ENCODE data around the gene SPRYD3. TPM values are rescaled to one million over a fixed set of nuclear protein-coding genes. Genes with fewer than 3 reads are reported as not detected.

The SPRYD3 gene, protein sequence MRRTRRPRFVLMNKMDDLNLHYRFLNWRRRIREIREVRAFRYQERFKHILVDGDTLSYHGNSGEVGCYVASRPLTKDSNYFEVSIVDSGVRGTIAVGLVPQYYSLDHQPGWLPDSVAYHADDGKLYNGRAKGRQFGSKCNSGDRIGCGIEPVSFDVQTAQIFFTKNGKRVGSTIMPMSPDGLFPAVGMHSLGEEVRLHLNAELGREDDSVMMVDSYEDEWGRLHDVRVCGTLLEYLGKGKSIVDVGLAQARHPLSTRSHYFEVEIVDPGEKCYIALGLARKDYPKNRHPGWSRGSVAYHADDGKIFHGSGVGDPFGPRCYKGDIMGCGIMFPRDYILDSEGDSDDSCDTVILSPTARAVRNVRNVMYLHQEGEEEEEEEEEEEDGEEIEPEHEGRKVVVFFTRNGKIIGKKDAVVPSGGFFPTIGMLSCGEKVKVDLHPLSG
- 35.1 to 38.6 TPM (median 37.6 TPM) in 5 replicates for total RNA-seq (2022; extraction: Qiagen RNA extraction)

DNA sequence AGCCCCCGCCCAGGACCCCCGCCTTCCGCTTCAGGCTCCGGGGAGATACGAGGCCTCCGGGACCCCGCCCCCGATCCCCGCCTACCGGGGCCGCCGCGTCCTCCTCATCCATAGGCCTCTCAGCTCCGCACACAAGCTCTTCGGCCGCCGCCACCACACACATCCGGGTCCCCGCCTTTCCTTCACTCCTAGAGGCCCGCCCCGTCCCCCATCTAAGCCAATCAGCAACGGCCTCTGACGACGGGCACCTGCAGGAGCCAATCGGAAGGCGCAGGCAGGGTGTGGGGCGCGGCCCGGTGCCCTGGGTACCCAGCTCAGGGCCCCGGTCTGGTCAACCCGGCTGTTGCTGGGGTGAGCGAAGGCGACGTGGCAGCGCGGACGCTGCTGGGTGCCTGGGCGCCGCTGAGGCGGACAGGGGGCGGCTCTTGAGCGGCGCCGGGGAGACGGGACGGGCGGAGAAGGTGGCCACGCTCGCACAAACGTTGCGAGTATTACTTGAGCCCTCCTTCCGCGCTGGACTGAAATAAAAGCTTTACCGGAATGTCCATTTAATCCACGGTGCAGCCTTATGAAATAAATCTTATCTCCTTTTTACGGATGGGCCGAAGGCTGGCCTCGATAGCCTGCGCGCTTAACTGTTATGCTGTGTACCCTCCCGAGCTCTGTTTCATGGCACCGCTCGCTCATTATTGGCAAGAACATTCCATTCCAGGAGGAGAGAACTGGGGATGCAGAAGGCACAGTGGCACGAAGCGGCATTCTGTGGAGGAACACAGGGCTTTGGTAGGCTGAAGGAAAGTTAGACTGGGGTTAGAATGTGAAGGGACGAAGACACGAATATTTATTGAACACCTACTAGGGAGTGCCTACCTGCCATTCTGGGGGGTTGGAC is at the start of gene SPRYD3:
SPRYD3 (minus strand) TSS at position 165 of the 892 bp plus-strand sequence; CDS start at position 108, 57 bp downstream.

DNA sequence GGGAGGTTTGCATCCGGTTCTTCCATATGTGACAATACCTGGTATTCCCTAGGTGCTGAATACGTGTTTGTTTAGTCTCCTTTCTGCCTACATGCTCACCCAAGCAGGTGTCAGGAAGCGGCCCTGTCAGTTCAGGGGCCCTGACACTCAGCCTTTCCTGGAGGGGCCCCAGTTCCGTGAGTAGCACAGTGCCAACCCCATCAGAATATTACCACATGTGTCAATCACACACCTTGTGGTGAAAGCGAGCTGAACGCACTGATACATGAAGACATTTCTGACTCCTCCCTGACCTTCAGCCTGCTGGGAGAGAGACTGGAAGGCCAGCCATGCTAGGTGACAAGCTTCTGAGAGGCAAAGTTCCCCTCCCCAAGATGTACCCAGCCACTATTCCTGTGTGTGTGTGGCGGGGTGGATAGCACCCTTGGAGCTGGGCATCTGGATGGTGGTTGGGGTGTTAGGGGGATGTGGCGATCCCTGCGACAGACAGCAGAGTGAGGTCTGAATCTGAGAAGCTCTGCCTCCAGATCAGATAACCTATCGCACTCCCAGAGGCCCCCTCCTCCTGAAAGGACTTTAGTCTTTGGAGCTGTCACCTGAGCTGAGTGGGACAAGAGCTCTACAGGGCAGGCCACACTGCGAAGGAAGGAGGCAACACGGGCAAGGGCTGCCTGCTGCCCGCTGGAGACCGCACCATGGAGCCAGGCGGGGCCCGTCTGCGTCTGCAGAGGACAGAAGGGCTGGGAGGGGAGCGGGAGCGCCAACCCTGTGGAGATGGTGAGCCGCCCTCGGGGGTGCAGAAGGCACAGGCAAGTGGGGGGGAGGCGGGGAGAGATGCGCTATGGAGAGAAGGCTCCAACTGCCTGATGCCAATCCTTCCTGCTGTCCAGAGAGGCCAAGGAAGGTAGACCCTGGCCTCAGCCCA is 24.0 kb upstream of the SPRYD3 start, which contains the start of gene SOAT2:
SOAT2 (plus strand) TSS at position 604 of the 925 bp plus-strand sequence; CDS start at position 696, 92 bp downstream.

DNA sequence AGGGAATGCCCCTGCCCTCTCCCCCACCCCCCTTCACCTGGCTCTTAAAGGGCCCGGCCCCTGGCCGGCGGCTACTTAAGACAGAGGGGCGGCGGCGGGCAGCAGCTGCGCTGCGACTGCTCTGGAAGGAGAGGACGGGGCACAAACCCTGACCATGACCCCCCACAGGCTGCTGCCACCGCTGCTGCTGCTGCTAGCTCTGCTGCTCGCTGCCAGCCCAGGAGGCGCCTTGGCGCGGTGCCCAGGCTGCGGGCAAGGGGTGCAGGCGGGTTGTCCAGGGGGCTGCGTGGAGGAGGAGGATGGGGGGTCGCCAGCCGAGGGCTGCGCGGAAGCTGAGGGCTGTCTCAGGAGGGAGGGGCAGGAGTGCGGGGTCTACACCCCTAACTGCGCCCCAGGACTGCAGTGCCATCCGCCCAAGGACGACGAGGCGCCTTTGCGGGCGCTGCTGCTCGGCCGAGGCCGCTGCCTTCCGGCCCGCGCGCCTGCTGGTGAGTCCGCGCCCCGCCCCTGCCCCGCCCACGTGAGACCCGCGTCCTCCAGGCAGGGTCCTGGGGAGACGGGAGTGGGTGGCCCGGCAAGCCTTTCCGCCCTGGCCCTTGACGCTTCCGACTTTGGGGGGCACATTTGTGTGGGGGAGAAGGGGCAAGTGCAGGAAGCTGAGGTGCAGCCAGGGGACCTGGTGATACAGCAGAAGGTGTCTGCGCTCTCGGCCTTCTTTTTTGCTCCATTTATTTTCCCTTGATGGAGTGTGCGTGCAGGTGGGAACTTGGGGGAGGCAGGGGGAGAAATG is 18.6 kb upstream of the SPRYD3 start, which contains the start of gene IGFBP6:
IGFBP6 (plus strand) TSS at position 104 of the 790 bp plus-strand sequence; CDS start at position 155, 51 bp downstream.

DNA sequence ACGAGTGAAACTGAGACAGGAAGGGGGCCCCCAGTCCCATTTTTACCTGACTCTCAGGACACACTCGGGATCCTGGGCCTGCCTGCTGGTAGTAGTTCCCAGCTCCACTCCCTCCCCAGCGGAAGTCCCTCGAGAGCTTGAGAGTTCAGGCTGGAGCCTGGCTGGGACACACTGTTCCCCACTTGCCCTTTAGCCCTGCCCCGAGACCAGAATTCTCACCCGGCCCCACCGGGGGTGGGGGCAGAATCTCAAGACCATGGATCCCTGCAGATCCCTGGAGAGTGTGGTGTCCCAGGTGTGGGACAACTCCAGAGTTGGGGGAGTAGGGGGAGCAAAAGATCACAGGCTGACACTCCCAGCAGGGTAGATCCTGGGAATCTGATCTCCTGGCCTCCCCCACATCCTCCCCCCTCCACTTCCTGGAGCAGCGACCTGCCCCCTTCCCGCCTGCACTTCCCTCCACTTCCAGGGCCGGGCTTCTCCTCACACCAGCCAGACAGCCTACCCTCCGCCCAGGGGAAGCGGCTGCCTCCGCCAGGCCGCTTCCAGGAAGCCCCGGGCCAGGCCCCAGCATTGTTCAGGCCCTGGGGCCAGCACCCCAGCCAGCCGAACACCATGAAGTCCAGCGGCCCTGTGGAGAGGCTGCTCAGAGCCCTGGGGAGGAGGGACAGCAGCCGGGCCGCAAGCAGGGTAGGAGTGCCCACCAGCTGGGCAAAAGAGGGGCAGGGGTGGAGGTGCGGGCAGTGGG is 29.4 kb downstream of the SPRYD3 start, which contains the start of gene TNS2:
TNS2 (plus strand) TSS at position 495 of the 748 bp plus-strand sequence; CDS start at position 616, 121 bp downstream.

Other genes with a start within 250 kb of the SPRYD3 start
- gene KRT79, start 245.1 kb downstream of the SPRYD3 start, total RNA-seq (2022; extraction: Qiagen RNA extraction) = 0.05 to 0.10 TPM (median 0.07 TPM) in 4 of 5 replicates, not detected in the other
- 0.04 to 0.13 TPM (median 0.07 TPM) in 5 replicates for gene KRT78, start 230.4 kb downstream of the SPRYD3 start, total RNA-seq (2022; extraction: Qiagen RNA extraction)
- 4,552 to 5,559 TPM (median 5,427 TPM) in 5 replicates for gene KRT8, start 174.3 kb downstream of the SPRYD3 start, total RNA-seq (2022; extraction: Qiagen RNA extraction)
- gene KRT18, start 130.3 kb downstream of the SPRYD3 start, total RNA-seq (2022; extraction: Qiagen RNA extraction) = 3,062 to 3,782 TPM (median 3,614 TPM) in 5 replicates
- gene EIF4B, start 72.9 kb downstream of the SPRYD3 start, total RNA-seq (2022; extraction: Qiagen RNA extraction) = 230 to 453 TPM (median 274 TPM) in 5 replicates
- gene TNS2, start 29.3 kb downstream of the SPRYD3 start, total RNA-seq (2022; extraction: Qiagen RNA extraction) = 43.2 to 68.0 TPM (median 59.7 TPM) in 5 replicates
- 143 to 250 TPM (median 245 TPM) in 5 replicates for gene IGFBP6, start 18.3 kb upstream of the SPRYD3 start, total RNA-seq (2022; extraction: Qiagen RNA extraction)
- gene SOAT2, start 24.1 kb upstream of the SPRYD3 start, total RNA-seq (2022; extraction: Qiagen RNA extraction) = 0.07 to 0.30 TPM (median 0.24 TPM) in 5 replicates
- gene ZNF740, start 101.3 kb upstream of the SPRYD3 start, total RNA-seq (2022; extraction: Qiagen RNA extraction) = 13.3 to 15.6 TPM (median 14.4 TPM) in 5 replicates
- gene CSAD, start 101.5 kb upstream of the SPRYD3 start, total RNA-seq (2022; extraction: Qiagen RNA extraction) = 4.8 to 6.8 TPM (median 5.9 TPM) in 5 replicates
- gene ITGB7, start 127.9 kb upstream of the SPRYD3 start, total RNA-seq (2022; extraction: Qiagen RNA extraction) = 0.22 to 0.46 TPM (median 0.36 TPM) in 5 replicates
- 21.1 to 25.7 TPM (median 22.7 TPM) in 5 replicates for gene RARG, start 152.8 kb upstream of the SPRYD3 start, total RNA-seq (2022; extraction: Qiagen RNA extraction)
- 15.3 to 20.4 TPM (median 18.2 TPM) in 5 replicates for gene ESPL1, start 188.9 kb upstream of the SPRYD3 start, total RNA-seq (2022; extraction: Qiagen RNA extraction)
- 457 to 527 TPM (median 485 TPM) in 5 replicates for gene PFDN5, start 216.2 kb upstream of the SPRYD3 start, total RNA-seq (2022; extraction: Qiagen RNA extraction)
- gene MYG1, start 220.3 kb upstream of the SPRYD3 start, total RNA-seq (2022; extraction: Qiagen RNA extraction) = 67.4 to 95.0 TPM (median 90.4 TPM) in 5 replicates
- gene AAAS, start 242.2 kb upstream of the SPRYD3 start, total RNA-seq (2022; extraction: Qiagen RNA extraction) = 75.1 to 79.2 TPM (median 78.0 TPM) in 5 replicates

All from A549 treated with AZD2906 at 1 μM for 4 hours (cell line).